Measurements from ENCODE around the gene EPM2A.

- no peak for TF ChIP-seq CTCF (IDR thresholded peaks at IDR 0.05)
- TF ChIP-seq EZH2phosphoT487 (IDR thresholded peaks at IDR 0.05) = no peak
- TF ChIP-seq EZH2 (IDR thresholded peaks at IDR 0.05) = no peak
Measured at GRCh38 chr6:145685932-145686331, 49.4 kb downstream of the EPM2A start.
